Pulmonary artery endothelial cell (primary cell): Measurements from ENCODE around the gene RGS12. TPM values are rescaled to one million over a fixed set of nuclear protein-coding genes. Genes with fewer than 3 reads are reported as not detected.

Experiments used
- DNase-seq: peaks from one replicate; pipeline ENCODE4 v3.0.0-alpha.2; 2011; ENCODE audit warnings: low read depth, low spot score
- total RNA-seq: library from RNA; depleted of rRNA; stranded (reverse); fragments of >200 nt; gene quantifications from 2 replicates; pipeline ENCODE4 v1.2.3, GENCODE V29; 2014

The RGS12 gene
- total RNA-seq, 1 donor from 2014 or later, result 47.8 TPM

DNA sequence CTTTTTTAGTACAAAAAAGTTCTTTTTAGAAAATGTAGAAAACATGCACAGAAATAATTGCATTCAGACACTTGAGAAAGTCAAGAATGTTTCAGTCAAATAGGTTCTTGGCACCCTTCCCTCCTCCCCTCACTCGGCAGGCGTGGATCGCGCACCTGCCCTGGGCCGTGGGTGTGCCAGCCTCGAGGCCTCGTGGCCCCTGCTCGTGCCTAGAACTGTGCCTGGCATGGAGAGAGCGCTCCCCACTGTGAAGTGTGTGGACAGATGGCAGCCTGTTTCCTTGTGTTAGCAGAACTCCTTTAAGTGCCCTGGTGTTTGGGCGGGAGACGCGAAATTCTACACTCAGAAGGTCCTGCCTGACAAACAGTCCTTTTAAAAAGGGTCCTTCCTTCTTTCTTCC lies 14.7 kb downstream of the RGS12 start:
- no peak for DNase-seq

- DNase-seq, result no peak
Measured at GRCh38 chr4:3307891-3308575, 15.2 kb downstream of the RGS12 start.

- no peak for DNase-seq
Measured at GRCh38 chr4:3308691-3309090, 15.9 kb downstream of the RGS12 start.

- DNase-seq, result no peak
Measured at GRCh38 chr4:3310301-3311094, 17.7 kb downstream of the RGS12 start.

- DNase-seq, result no peak
Measured at GRCh38 chr4:3311095-3311372, 18.2 kb downstream of the RGS12 start.

DNA sequence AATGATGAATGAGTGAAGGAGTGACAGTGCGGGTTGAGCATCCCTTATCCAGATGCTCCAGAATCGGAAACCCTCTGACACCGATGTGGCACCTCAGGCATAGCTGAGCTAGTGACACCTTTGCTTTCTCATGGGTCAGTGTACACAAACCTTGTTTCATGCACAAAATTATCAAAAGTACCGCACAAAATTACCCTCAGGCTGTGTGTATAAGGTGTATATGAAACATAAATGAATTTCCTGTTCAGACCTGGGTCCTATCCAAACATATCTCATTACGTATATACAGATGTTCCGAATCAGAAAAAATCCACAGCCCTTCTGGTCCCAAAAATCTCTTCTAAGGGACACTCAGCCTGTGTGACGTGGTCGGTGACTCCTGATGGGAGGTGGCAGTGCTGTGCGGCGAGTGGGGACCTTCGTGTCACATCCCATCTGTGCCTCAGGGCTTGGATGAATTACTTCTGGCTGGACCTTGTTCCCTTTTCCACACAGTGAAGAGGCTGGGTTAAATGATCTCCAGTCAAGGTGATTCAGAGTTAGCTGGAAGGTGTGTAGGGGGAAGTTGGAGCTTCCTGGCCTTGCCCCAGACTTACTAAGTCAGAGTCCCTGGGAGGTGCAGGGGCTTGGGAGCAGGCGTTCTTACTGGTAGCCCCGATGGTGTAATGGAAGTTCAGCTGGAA lies 18.8 kb downstream of the RGS12 start:
- no peak for DNase-seq

DNA sequence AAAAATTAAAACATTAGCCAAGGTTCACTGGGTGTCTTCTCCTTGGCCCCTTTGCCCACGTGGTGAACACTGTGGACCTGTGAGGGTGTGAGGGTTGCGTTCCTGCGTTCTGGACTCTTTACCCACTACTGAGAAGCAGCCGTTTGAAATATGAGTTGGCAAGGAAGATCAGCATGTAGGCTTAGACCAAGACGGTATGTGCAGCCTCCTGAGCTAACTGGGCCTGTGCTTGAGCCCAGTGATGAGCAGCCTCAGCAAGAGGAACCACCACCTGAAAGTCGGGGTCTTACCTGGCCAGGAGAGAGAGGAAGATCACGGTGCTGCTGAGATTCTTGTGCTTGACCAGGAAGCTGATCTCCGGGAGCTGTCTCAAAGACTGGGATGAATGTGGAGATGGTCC lies 19.5 kb downstream of the RGS12 start:
- no peak for DNase-seq

GRCh38 chr4:3313139-3313538 lies 20.3 kb downstream of the RGS12 start:
- DNase-seq, result no peak

GRCh38 chr4:3313556-3314228 lies 20.9 kb downstream of the RGS12 start:
- no peak for DNase-seq

DNA sequence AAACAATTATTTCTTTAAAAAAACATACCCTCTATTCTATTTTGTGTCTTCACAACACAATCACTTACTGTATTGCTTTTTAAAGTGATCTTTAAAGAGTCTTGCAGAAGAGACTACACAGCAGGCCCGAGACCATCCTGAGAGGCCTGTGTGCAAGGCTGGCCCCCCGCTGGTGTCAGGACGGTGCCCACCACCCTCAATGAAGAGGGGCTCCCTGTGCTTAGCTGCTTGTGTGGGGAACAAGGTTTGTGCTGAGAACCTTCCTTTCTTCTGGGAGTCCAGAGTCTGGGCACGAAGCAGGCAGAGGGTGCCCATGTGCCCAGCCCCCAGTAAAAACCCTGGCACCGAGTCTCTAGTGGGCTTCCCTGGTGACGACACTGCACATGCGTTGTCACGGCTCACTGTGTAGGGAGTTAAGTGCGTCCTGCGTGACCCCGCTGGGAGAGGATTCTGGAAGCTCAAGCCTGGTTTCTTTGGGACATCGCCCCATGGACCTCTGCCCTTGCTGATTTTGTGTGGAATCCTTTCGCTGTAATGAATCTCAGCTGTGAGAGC lies 22.0 kb downstream of the RGS12 start:
- no peak for DNase-seq

GRCh38 chr4:3315566-3315965 lies 22.7 kb downstream of the RGS12 start:
- no peak for DNase-seq

- DNase-seq, result no peak
Measured at GRCh38 chr4:3316146-3316545, 23.3 kb downstream of the RGS12 start.

- DNase-seq, result no peak
Measured at GRCh38 chr4:3317011-3317655, 24.3 kb downstream of the RGS12 start.

GRCh38 chr4:3317656-3318211 lies 24.9 kb downstream of the RGS12 start:
- DNase-seq, result no peak

DNA sequence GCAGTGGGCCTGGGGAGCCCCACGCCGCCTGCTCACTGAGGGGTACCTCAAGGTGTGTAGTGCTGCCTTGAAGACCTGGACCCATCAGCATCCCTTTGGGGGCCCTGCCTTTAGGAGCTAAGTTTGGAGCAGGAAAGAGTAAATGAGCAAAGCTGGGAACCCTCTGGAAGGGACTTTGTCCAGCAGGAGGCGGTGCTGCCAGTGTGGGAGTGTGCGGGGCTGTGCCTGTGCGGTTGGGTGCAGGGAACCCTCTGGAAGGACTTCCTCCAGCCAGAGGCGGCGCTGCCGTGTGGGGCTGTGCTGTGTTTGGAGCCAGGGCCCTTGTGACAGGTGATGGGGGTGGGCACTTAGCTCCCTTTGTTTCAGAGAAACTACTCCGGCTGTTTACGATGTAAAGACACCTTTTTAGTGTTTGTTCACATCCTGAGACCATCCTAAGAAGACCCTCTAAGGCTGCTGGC lies 25.8 kb downstream of the RGS12 start:
- DNase-seq, result no peak

- no peak for DNase-seq
Measured at GRCh38 chr4:3320361-3321023, 27.7 kb downstream of the RGS12 start.

DNA sequence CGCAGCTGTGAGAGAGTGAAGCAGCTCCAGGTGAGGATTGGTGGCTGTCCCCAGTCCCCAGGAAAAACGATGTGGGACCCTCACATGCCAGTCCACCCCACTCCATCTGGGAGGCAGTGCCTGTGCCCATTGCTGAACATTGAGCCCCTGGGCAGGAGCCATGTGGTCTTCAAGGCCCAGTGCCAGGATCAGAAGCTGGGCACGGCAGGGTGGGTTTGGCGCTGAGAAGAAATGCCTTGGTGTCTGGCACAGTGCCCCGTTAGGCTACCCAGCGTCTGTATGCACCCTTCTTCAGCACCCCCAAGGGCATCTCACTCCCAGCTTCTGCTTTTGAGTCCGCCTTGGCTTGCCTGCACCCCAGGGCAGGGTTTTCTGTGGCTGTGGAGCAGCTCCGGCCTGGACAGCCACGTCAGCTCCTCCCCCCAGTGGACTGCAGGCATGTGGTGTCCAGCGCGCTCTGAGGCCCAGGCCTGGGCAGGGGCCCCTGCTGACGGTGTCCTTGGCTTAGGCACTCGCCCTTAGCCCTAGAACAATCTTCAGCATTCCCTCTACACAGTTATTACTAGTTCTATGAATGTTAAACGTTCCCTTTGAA lies 28.6 kb downstream of the RGS12 start:
- DNase-seq, result no peak

DNA sequence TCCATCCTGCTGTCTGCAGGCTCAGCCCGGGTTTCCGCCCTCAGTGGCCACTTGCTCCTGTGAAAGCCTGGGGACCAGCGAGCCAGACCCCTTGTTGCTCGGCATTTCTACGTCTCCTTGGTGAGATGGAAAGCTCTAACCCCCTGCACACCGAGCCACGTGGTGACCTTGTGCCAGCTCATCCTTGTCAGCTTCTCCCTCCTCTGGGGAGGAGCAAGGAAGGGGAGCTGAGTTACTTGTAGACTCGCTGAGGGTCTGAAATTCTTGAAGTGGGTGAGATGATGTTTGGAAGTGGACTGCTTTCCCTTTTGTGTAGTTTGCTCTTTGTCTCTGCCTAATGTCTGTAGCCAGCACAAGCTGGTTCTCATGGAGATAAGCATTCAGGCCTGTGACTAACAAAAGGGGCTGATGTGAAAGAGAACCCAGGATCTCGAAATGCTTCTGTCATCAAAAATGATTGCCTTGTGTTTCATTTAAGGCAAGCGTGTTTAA lies 29.3 kb downstream of the RGS12 start:
- no peak for DNase-seq

- no peak for DNase-seq
Measured at GRCh38 chr4:3323071-3323481, 30.3 kb downstream of the RGS12 start.
